ENCODE results near the gene DICER1. TPM values are rescaled to one million over a fixed set of nuclear protein-coding genes. Genes with fewer than 3 reads are reported as not detected.

The DICER1 gene
- total RNA-seq = 42.8 and 46.3 TPM in 2 replicates

GRCh38 chr14:95157327-95158189, at the start of gene DICER1:
DICER1 (minus strand) TSS chr14:95157529; CDS start chr14:95133458, 24,071 bp downstream.

Small RNAs within 50 kb of the gene (small RNA-seq; reads per million reads assigned to genes)
- gene MIR3173 = 1.4 reads per million, percentile 71 among the genes with 10 or more reads in this experiment

Other genes with a start within 250 kb of the DICER1 start
- 3.5 and 4.2 TPM in 2 replicates for gene CLMN, start 162.4 kb upstream of the DICER1 start, total RNA-seq